Stimulated activated CD4-positive, alpha-beta T cell treated with anti-CD3 and anti-CD28 coated beads, Interleukin-1b, Interleukin-23, amount 100 ng/mL, for 4 hours (primary cell): ENCODE results near the gene PASK.
A peak's percentile ranks its signal among the peaks of the same experiment; 100 is the strongest.

Experiments
- DNase-seq, 2 donors: peaks; one replicate each; pipeline ENCODE4 v3.0.0-alpha.2; 2020; ENCODE audit warnings: low read depth in 2 of 2

The PASK gene

DNA sequence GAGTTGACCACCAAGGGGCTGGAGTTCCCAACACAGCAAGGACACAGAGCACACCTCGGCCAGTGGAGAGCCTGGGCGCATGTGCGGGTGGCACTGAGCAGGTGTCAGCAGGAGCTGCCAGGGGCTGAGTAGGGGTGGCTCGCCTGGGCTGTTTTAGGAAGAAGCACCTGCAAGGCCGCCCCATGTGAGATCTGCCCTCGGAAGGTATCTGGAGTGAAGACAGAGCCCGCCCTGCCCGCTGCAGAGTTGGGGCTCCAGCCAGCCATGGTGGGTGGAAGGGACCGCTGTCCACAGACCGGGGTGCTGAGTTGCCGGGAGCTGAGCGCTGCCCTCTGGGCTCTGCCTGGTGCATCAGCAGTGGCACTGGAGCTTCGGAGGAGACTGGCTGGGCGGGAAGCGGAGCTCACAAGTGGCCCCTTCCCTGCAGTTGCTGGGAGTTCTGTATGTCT, 82.4 kb downstream of the PASK start:
- DNase-seq = no peak

DNA sequence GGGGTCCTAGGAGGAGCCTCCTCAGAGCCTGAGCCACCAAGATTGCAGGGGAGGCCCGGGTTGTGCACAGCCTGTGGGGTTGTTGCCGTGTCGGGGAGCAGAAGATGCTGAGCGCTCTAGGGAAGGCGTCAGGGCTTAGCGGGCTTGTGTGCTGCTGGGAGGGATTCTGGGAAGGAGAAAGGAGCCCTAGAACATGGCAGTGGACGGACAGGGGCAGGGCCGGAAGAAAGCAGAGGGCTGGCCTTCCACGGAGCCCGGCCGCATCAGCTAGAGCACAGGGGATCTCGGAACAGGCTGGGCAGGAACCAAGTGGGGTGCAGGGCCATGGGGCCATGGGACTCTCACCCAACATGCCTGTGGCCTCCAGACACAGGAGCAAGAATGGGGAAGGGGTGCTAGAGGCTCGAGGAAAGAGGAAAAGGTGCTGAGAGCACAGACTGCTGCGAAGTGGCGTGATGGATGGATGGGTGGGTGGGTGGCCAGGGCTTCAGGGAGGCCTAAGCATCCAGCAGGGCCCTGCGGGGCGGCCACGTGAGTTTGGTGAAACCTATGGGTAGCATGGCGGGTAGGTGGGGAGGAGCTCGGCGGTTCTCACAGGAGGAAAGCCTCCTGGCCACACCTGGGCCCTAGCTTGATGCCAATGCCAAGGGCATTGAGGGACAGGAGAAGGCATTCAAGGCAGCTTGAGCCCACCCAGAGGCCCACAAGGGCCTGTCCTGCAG, 82.9 kb downstream of the PASK start:
- DNase-seq = no peak

GRCh38 chr2:241065355-241065803, 83.9 kb downstream of the PASK start:
- no peak for DNase-seq

DNA sequence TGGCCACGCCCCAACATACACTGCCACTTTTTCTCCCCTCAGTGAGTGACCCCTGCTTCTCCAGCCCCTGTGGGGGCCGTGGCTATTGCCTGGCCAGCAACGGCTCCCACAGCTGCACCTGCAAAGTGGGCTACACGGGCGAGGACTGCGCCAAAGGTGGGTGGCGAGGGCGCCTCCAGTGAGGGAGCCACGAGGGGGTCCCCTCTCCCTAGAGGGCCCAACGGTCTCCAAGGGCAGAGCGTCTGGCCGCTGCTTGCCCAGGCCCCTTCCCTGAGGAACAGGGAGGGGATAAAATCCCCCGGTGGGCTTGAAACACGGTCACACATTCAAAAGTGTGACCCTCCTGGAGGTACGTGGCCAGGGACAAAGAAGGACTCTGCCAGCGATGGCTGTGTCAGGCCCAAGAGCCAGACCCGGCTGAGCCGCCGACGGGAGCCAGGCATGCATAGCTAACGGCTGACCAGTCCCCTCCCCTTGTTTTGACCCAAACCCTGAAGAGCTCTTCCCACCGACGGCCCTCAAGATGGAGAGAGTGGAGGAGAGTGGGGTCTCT, 84.4 kb downstream of the PASK start:
- no peak for DNase-seq

GRCh38 chr2:241064008-241064801, 85.1 kb downstream of the PASK start:
- peak; percentile 28 to 34 for DNase-seq

- DNase-seq = no peak
These were observed 85.7 kb downstream of the PASK start for GRCh38 chr2:241063587-241063986.

DNA sequence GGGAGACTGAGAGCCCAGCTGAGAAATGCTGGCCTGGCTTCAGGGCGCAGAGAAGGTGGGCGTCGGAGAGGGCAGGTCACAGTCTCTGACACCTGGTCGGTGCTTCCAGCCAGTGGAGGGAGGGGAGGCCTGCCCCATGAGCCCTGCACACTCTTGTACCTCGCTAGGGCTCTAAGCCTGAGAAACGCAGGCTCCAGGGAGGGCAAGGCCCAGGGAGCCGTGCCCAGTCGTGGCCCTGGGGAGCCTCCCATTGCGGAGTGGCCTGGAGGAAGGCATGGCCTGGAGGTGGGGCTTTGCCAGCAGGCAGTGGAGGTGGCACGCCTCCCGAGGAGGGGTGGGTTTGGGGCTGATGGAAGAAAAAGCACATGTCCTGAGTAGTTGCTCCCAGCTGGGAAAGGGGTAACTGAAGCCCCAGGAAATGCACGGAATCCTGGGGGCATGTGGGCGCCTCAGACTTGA, 86.2 kb downstream of the PASK start:
- DNase-seq = no peak

- no peak for DNase-seq
These were observed 86.7 kb downstream of the PASK start for GRCh38 chr2:241062389-241063092.

- DNase-seq = no peak
These were observed 88.0 kb downstream of the PASK start for GRCh38 chr2:241061275-241061674.
